ENCODE results near the gene NR1H3.

DNA sequence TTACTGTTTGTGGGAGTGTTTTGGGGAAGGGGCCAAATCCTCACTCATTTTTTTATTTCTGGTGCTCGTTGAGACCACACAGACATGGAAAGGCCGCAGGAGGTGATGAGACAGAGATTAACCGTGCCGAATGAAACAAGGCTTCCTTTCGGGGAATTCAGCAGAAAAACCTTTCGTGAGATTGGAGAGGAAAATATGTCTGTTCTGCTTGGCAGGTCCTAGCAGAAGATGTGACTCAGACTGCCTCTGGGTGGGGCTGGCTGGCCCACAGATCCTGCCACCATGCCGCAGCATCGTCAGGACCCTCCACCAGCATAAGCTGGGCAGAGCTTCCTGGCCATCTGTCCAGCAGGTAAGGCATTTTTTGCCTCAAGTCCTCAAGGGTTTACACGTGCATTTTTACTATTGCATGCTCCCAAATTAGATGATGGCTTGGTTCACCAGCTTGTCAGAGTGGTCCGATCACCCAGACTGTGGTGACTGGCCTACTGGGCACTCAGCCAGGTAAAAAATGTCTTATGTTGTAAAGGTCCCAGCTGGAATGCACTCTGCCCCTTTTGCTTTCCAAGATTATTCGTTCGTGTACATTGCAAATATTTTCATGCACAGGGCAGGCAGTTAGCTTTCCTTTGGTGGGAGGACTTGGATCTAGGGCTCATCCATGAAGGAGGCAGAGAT, 41.5 kb upstream of the NR1H3 start:
- TF ChIP-seq, protein P1, sequence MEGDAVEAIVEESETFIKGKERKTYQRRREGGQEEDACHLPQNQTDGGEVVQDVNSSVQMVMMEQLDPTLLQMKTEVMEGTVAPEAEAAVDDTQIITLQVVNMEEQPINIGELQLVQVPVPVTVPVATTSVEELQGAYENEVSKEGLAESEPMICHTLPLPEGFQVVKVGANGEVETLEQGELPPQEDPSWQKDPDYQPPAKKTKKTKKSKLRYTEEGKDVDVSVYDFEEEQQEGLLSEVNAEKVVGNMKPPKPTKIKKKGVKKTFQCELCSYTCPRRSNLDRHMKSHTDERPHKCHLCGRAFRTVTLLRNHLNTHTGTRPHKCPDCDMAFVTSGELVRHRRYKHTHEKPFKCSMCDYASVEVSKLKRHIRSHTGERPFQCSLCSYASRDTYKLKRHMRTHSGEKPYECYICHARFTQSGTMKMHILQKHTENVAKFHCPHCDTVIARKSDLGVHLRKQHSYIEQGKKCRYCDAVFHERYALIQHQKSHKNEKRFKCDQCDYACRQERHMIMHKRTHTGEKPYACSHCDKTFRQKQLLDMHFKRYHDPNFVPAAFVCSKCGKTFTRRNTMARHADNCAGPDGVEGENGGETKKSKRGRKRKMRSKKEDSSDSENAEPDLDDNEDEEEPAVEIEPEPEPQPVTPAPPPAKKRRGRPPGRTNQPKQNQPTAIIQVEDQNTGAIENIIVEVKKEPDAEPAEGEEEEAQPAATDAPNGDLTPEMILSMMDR (conservative IDR thresholded peaks at IDR 0.05; ENCODE audit: low read length), result peak; percentile 70
- TF ChIP-seq EZH2phosphoT487 (IDR thresholded peaks at IDR 0.05; ENCODE audit: borderline replicate concordance, low read depth, low read length), result no peak

Data from OCI-LY7 (cell line).